AG04450 (cell line): ENCODE measurements around the gene SETD3. TPM values are rescaled to one million over a fixed set of nuclear protein-coding genes. Genes with fewer than 3 reads are reported as not detected.

Experiments used
- CTCF ChIA-PET: fragments of 300-600, 350-600 bp; formaldehyde crosslinking; extraction: SDS; loops from one replicate; lab custom pipeline; 2022; ENCODE audit warnings: antibody characterized with exemption, inconsistent platforms; lab: Charles Lee
- POLR2A ChIA-PET: fragments of 350-600 bp; formaldehyde crosslinking; extraction: SDS; loops from one replicate; lab custom pipeline; 2021; ENCODE audit warnings: antibody characterized with exemption, inconsistent platforms; lab: Yijun Ruan, JAX
- DNase-seq: peaks from one replicate; pipeline ENCODE4 v3.0.0-alpha.2; 2011; ENCODE audit warnings: low read depth, low spot score
- H3K27ac ChIP-seq: one replicate; pipeline ENCODE4 v1.5.1; 2012; ENCODE audit warnings: low read depth, low read length, control low read depth
- H3K27me3 ChIP-seq: one replicate; pipeline ENCODE4 v1.6.0; 2012; ENCODE audit warnings: low read length; ENCODE audit not compliant: control insufficient read depth, insufficient read depth
- H3K4me3 ChIP-seq: 2 replicates; pipeline ENCODE4 v1.5.1; 2011; ENCODE audit warnings: mild to moderate bottlenecking, low read depth, low read length, control low read depth
- H3K9me3 ChIP-seq: 2 replicates; pipeline ENCODE4 v1.5.1; 2012; ENCODE audit warnings: low read length; ENCODE audit not compliant: control insufficient read depth, insufficient read depth
- CTCF ChIP-seq: IDR thresholded peaks from 2 replicates; pipeline ENCODE4 v1.5.1; 2011; ENCODE audit warnings: low read depth, low read length, control low read depth, inconsistent platforms
- polyA plus RNA-seq: library from polyadenylated mRNA; depleted of rRNA; stranded (reverse); fragments of >200 nt; gene quantifications from 2 replicates; pipeline ENCODE4 v1.2.3, GENCODE V29; 2011

Gene SETD3
- polyA plus RNA-seq, 1 experiment, result 25.0 TPM

DNA sequence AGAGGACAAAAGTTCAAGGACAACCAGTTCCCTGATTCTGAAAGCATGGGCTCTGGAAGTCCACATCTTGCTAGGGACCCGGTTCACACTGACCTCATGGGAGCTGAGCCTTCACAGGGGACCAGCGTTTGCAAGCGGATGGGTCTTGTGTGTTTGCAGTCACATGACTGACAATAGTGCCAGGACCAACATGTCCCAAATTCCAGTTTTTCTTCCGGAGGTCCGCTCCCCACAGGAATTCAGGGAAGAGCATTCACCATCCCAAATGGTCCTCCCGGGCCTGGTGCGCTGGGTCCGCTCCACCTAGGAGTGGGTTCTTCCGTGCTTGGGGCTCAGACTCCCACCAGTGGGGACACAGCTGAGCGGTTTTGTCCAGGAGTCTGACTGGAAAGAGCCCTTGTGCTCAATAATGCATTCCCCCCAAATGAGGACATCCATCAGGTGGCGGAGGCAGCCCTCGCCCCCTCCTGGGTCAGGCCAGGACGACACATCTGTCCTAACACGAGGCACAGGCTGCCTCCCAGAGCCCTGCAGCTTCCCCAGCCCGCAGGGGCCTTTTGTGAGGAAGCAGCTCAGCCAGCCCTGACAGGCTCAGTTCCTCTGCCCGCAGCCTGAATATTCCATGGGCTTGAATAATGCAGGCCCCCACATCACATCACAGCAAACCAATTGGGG, 116.9 kb downstream of the SETD3 start:
- Histone ChIP-seq H3K27me3 (no peaks in the 10 kb centered on the region), H3K4me3 (no peak overlapping the region), H3K27ac (no peak overlapping the region), H3K9me3 (peaks cover 8% of the 10 kb centered on the region)
- CTCF ChIA-PET, result no interaction called here
- DNase-seq, result no peak
- no peak for TF ChIP-seq CTCF
- POLR2A ChIA-PET, result no interaction called here

- Histone ChIP-seq H3K4me3 (no peak overlapping the region), H3K27me3 (peaks cover 1% of the 10 kb centered on the region), H3K27ac (no peak overlapping the region), H3K9me3 (peaks cover 8% of the 10 kb centered on the region)
- no peak for TF ChIP-seq CTCF
- CTCF ChIA-PET, result no interaction called here
- DNase-seq, result no peak
- POLR2A ChIA-PET, result no interaction called here
Measured at GRCh38 chr14:99363051-99363450, 117.6 kb downstream of the SETD3 start.

DNA sequence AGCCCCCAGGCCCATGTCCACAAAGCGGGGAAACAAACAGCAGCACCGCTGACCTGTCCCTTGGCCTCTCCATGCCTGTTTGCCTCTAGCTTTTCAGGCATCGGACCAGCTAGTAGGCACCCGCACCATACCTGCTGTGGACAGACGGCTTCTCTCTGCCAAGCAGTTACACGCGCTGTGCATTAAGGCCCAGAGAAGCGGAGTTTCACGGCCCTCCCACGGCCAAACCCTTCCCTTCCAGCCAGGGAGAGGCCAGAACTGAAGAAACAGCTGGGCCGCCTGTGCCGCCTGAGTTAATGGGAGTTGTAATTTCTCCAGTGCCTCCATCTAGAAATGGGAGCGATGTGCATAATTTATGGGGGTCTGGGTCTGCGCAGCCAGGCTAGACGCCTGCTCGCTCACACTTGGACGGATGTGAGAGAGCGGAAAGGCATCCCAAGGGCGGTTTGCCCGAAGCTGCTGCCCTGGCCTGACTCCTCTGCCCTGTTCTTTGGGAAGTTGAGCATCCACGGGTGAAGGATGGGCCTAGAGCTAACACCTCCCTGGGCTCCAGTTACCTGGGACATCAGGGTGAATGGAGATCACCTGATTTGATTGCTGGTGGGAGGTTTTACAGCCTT, 119.0 kb downstream of the SETD3 start:
- H3K27me3 ChIP-seq, result peaks cover 5% of the 10 kb centered on the region
- DNase-seq, result no peak
- TF ChIP-seq CTCF, result no peak
- ChIA-PET CTCF (no interaction called here), POLR2A (no interaction called here)
- no peak overlapping the region for H3K27ac ChIP-seq
- no peak overlapping the region for H3K4me3 ChIP-seq
- H3K9me3 ChIP-seq, result peaks cover 8% of the 10 kb centered on the region

DNA sequence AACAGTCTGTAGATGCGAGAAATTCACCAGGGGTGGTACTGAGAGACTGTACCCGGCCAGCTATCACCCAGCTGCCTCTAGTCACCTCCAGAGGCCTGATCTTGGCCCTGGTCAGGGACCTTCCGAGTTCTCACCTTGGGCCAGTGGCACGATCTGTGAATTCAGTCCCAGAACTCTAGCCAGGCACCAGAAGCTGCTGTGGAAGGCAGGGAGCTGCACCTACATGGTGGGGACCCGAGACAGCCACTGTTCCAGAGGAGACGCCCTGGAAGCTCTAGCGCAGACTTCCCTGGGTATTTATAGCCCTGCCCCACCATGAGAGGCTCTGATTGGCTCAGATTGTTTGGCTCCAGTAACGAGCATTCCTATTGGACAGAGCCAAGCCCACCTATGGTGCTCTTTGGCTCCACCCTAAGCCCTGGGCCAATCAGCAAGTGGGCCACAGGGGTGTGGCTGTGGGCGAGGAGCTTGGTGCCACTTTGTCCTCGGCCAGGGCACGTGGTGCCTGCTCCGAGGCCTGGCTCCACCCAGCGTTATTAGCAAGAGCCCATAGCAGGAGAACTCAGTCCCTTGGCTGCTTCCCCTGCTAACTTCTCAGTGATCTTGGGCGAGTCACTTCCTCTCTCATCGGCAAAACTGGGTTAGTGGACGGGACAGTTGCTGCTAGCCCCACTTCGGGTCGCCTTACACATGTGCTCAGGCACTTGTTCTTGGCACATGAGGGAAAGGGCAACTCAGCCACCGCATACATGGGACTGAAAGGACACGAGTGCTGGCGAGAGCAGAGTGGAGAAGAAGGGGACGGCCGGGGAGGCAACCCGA, 119.7 kb downstream of the SETD3 start:
- DNase-seq, result no peak
- ChIA-PET POLR2A (no interaction called here), CTCF (no interaction called here)
- Histone ChIP-seq H3K9me3 (peaks cover 8% of the 10 kb centered on the region), H3K4me3 (no peak overlapping the region), H3K27me3 (peaks cover 6% of the 10 kb centered on the region), H3K27ac (no peak overlapping the region)
- no peak for TF ChIP-seq CTCF

GRCh38 chr14:99359906-99360305, 120.8 kb downstream of the SETD3 start:
- ChIA-PET POLR2A (no interaction called here), CTCF (interaction anchor here (0.7 kb wide), 1 partner anchor 310 kb away, joined by 4 read pairs; no protein-coding TSS in a partner anchor)
- no peak overlapping the region for H3K4me3 ChIP-seq
- H3K9me3 ChIP-seq, result peaks cover 8% of the 10 kb centered on the region
- H3K27ac ChIP-seq, result no peak overlapping the region
- H3K27me3 ChIP-seq, result peaks cover 6% of the 10 kb centered on the region
- no peak for DNase-seq
- TF ChIP-seq CTCF, result no peak
